ENCODE measurements around the gene KRT33A.
A peak's percentile ranks its signal among the peaks of the same experiment; 100 is the strongest.

KRT33A gene

GRCh38 chr17:41327411-41328120 lies 23.1 kb downstream of the KRT33A start:
- no peak for DNase-seq

- peak; percentile 9 for DNase-seq
Measured at GRCh38 chr17:41326173-41327145, 24.2 kb downstream of the KRT33A start.

- no peak for DNase-seq
Measured at GRCh38 chr17:41325611-41326010, 25.0 kb downstream of the KRT33A start.

GRCh38 chr17:41325126-41325525 lies 25.5 kb downstream of the KRT33A start:
- DNase-seq, result no peak

- DNase-seq, result no peak
Measured at GRCh38 chr17:41324180-41325075, 26.2 kb downstream of the KRT33A start.

- DNase-seq, result no peak
Measured at GRCh38 chr17:41322903-41323895, 27.4 kb downstream of the KRT33A start.

GRCh38 chr17:41322094-41322902 lies 28.3 kb downstream of the KRT33A start:
- peak; percentile 68 for DNase-seq

GRCh38 chr17:41318231-41318630 lies 32.4 kb downstream of the KRT33A start:
- no peak for DNase-seq

GRCh38 chr17:41315814-41316445 lies 34.7 kb downstream of the KRT33A start:
- DNase-seq, result no peak

- no peak for DNase-seq
Measured at GRCh38 chr17:41315204-41315794, 35.3 kb downstream of the KRT33A start, which contains the start of gene KRTAP17-1. TSS of gene KRTAP17-1 (minus strand) at chr17:41315710. CDS start at chr17:41315650, 60 bp downstream.

- no peak for DNase-seq
Measured at GRCh38 chr17:41311111-41311510, 39.5 kb downstream of the KRT33A start.

- peak; percentile 21 for DNase-seq
Measured at GRCh38 chr17:41308918-41309359, 41.7 kb downstream of the KRT33A start, which contains the start of gene KRTAP16-1. TSS of gene KRTAP16-1 (minus strand) at chr17:41309309. CDS start at chr17:41309253, 56 bp downstream.

- DNase-seq, result peak; percentile 64
Measured at GRCh38 chr17:41308251-41308917, 42.2 kb downstream of the KRT33A start.

GRCh38 chr17:41307647-41308046 lies 43.0 kb downstream of the KRT33A start:
- no peak for DNase-seq

GRCh38 chr17:41304091-41304490 lies 46.5 kb downstream of the KRT33A start:
- DNase-seq, result no peak

- DNase-seq, result no peak
Measured at GRCh38 chr17:41302981-41303380, 47.6 kb downstream of the KRT33A start.

GRCh38 chr17:41301916-41302901 lies 48.4 kb downstream of the KRT33A start, which contains the start of gene KRTAP29-1:
TSS of gene KRTAP29-1 (minus strand) at chr17:41302851. CDS start at chr17:41302851, 0 bp downstream.
- peak; percentile 41 for DNase-seq
